ENCODE measurements around the gene HEBP1. TPM values are rescaled to one million over a fixed set of nuclear protein-coding genes. Genes with fewer than 3 reads are reported as not detected.

The HEBP1 gene
- total and polyA plus RNA-seq, 4 donors: 27.7 to 70.0 (median 50.3) TPM

DNA sequence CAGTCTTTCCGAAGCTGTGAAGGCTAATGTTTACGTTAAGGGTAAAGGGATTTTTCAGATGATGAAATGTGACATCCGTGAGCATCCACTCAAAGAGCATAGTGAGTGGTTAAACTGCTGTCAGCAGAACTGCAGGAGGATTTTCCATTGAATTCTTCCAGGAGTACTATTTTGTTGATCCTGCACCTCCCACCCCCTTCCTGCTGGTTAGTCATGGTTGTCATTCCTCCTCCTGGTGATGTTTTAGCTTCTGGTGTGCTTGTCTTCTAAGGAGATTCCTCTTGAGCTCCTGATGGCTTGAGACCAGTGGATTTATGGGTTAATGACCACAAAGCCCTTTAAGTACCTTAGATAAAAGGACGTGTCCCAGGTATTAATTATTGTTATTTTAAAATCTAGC lies 45.7 kb downstream of the HEBP1 start:
- H3K4me1 ChIP-seq (ENCODE audit: control insufficient read depth in 4 of 4, insufficient read depth in 4 of 4, low read length in 3 of 4): peaks cover 0 to 5% (median 2%) of the 10 kb centered on the region in 4 donors
- DNase-seq (ENCODE audit: low spot score): no peak
- no peaks in the 10 kb centered on the region for H3K9me3 ChIP-seq (ENCODE audit: control insufficient read depth in 4 of 4, low read length in 3 of 4)
- H3K4me3 ChIP-seq (ENCODE audit: low read depth in 1 of 3, low read length in 3 of 3): no peak overlapping the region
- 85% methylated on average over 4 of the region's 4 CpGs for WGBS
- H3K36me3 ChIP-seq (ENCODE audit: control insufficient read depth in 4 of 4, insufficient read depth in 3 of 4, low read depth in 1 of 4, low read length in 3 of 4): no peaks in the 10 kb centered on the region
- no peak overlapping the region for H3K9ac ChIP-seq (ENCODE audit: low read depth in 1 of 2, low read length in 2 of 2)
- no peaks in the 10 kb centered on the region for H3K27me3 ChIP-seq (ENCODE audit: control insufficient read depth in 4 of 4, insufficient read depth in 4 of 4, low read length in 3 of 4)
- no peak for TF ChIP-seq GABPA (IDR thresholded peaks at IDR 0.05 in 1 of 2, conservative IDR thresholded peaks at IDR 0.05 in 1 of 2)
- no peak for TF ChIP-seq FOXA2 (IDR thresholded peaks at IDR 0.05)
- no peak for TF ChIP-seq RAD21 (IDR thresholded peaks at IDR 0.05)
- no peak for TF ChIP-seq FOXA1 (IDR thresholded peaks at IDR 0.05)
- H3K27ac ChIP-seq (ENCODE audit: low read depth in 1 of 2, low read length in 2 of 2): no peak overlapping the region

DNA sequence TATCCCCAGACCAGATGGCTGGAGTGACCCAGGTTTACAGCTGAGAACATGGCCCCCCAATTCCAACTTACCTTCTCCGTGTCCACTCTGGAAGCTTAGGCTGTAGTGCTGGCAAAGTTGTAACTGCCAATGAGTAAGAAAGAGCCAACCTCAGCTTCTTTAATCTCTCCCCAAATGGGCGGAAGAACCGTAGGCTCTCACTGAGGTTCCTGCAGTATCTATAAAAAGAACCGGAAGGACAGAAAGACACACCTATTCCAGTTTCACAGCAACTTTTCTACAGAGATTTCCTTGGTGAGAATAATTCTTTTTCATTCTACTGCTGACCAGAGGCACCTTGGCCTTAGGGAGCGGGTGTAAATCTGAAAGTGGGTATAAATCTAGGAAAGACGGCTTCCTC lies 48.0 kb downstream of the HEBP1 start, which contains the start of gene GPRC5D:
GPRC5D (minus strand) TSS at position 135 of the 400 bp plus-strand sequence. CDS start 1,786 bp downstream, outside the sequence.
- TF ChIP-seq, protein P1, sequence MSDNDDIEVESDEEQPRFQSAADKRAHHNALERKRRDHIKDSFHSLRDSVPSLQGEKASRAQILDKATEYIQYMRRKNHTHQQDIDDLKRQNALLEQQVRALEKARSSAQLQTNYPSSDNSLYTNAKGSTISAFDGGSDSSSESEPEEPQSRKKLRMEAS (IDR thresholded peaks at IDR 0.05): no peak
- TF ChIP-seq RAD21 (IDR thresholded peaks at IDR 0.05): no peak
- TF ChIP-seq HNF4G (IDR thresholded peaks at IDR 0.05): no peak
- TF ChIP-seq GABPA (IDR thresholded peaks at IDR 0.05 in 1 of 2, conservative IDR thresholded peaks at IDR 0.05 in 1 of 2): no peak
- Histone ChIP-seq H3K36me3 (ENCODE audit: control insufficient read depth in 4 of 4, insufficient read depth in 3 of 4, low read depth in 1 of 4, low read length in 3 of 4) (no peaks in the 10 kb centered on the region), H3K9ac (ENCODE audit: low read depth in 1 of 2, low read length in 2 of 2) (no peak within 1 kb of the TSS), H3K27me3 (ENCODE audit: control insufficient read depth in 4 of 4, insufficient read depth in 4 of 4, low read length in 3 of 4) (no peaks in the 10 kb centered on the region), H3K4me1 (ENCODE audit: control insufficient read depth in 4 of 4, insufficient read depth in 4 of 4, low read length in 3 of 4) (peaks cover 0 to 11% (median 8%) of the 10 kb centered on the region in 4 donors), H3K9me3 (ENCODE audit: control insufficient read depth in 4 of 4, low read length in 3 of 4) (no peaks in the 10 kb centered on the region), H3K27ac (ENCODE audit: low read depth in 1 of 2, low read length in 2 of 2) (no peak within 1 kb of the TSS), H3K4me3 (ENCODE audit: low read depth in 1 of 3, low read length in 3 of 3) (no peak within 1 kb of the TSS)
- no peak for DNase-seq (ENCODE audit: low spot score)
- WGBS: 92% methylated on average over 6 of the region's 6 CpGs

DNA sequence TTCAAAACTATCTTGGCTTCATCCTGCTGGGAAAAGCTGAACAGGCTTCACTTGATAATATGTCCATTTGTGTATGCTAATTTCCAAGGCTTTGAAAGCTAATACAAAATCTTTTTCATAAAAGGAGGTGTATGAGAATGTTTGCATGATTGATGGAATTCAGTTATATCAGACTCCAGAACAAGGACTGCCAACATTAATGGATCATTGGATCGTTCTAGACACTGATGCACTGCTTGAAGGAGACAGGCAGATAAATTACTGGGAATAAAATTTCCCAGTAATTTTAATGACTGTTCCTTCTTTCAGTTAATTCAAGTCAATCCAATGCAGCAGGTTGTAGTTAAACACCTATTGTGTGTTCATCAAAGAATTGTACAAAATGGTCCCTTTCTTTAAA lies 48.6 kb downstream of the HEBP1 start:
- Histone ChIP-seq H3K36me3 (ENCODE audit: control insufficient read depth in 4 of 4, insufficient read depth in 3 of 4, low read depth in 1 of 4, low read length in 3 of 4) (no peaks in the 10 kb centered on the region), H3K27me3 (ENCODE audit: control insufficient read depth in 4 of 4, insufficient read depth in 4 of 4, low read length in 3 of 4) (no peaks in the 10 kb centered on the region), H3K27ac (ENCODE audit: low read depth in 1 of 2, low read length in 2 of 2) (no peak overlapping the region), H3K4me1 (ENCODE audit: control insufficient read depth in 4 of 4, insufficient read depth in 4 of 4, low read length in 3 of 4) (peaks cover 0 to 11% (median 8%) of the 10 kb centered on the region in 4 donors), H3K9ac (ENCODE audit: low read depth in 1 of 2, low read length in 2 of 2) (no peak overlapping the region), H3K4me3 (ENCODE audit: low read depth in 1 of 3, low read length in 3 of 3) (no peak overlapping the region), H3K9me3 (ENCODE audit: control insufficient read depth in 4 of 4, low read length in 3 of 4) (no peaks in the 10 kb centered on the region)
- TF ChIP-seq RXRA (IDR thresholded peaks at IDR 0.05): no peak
- TF ChIP-seq SP1 (IDR thresholded peaks at IDR 0.05): no peak
- TF ChIP-seq NR2F2 (IDR thresholded peaks at IDR 0.05): no peak
- no peak for TF ChIP-seq RAD21 (IDR thresholded peaks at IDR 0.05)
- TF ChIP-seq FOXA2 (IDR thresholded peaks at IDR 0.05): no peak
- WGBS: 96% methylated on average over 1 of the region's 1 CpG
- no peak for DNase-seq (ENCODE audit: low spot score)

DNA sequence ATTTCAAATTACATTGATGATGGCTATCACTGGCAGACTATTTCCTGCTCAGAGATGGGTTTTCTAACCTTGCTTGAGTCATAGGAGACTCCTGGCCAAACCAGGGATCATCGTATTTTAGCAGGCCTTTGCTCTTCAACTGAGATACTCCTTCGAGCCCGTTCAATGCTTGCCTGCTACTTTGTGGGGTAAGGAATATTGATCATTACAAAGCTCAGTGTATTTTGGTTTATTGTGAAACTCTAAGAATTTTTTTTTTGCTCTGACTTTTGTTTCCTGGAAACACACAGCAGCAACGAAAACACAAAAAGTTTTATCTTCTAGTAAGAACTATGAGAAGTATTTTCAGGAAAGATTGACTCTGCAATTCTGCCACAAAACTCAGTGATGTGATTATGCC lies 52.2 kb downstream of the HEBP1 start:
- DNase-seq (ENCODE audit: low spot score): no peak
- no peak for TF ChIP-seq EGR1 (IDR thresholded peaks at IDR 0.05; ENCODE audit: low read depth in 2 of 2)
- peak; percentile 5 to 19 for TF ChIP-seq RXRA (IDR thresholded peaks at IDR 0.05)
- TF ChIP-seq SP1 (IDR thresholded peaks at IDR 0.05): peak; percentile 14
- TF ChIP-seq HNF4A (conservative IDR thresholded peaks at IDR 0.05): peak; percentile 35 to 69
- Histone ChIP-seq H3K9me3 (ENCODE audit: control insufficient read depth in 4 of 4, low read length in 3 of 4) (no peaks in the 10 kb centered on the region), H3K27me3 (ENCODE audit: control insufficient read depth in 4 of 4, insufficient read depth in 4 of 4, low read length in 3 of 4) (no peaks in the 10 kb centered on the region), H3K4me1 (ENCODE audit: control insufficient read depth in 4 of 4, insufficient read depth in 4 of 4, low read length in 3 of 4) (peaks cover 0 to 7% (median 5%) of the 10 kb centered on the region in 4 donors), H3K4me3 (ENCODE audit: low read depth in 1 of 3, low read length in 3 of 3) (no peak overlapping the region), H3K27ac (ENCODE audit: low read depth in 1 of 2, low read length in 2 of 2) (no peak overlapping the region), H3K9ac (ENCODE audit: low read depth in 1 of 2, low read length in 2 of 2) (no peak overlapping the region), H3K36me3 (ENCODE audit: control insufficient read depth in 4 of 4, insufficient read depth in 3 of 4, low read depth in 1 of 4, low read length in 3 of 4) (no peaks in the 10 kb centered on the region)
- 36% methylated on average over 4 of the region's 4 CpGs for WGBS
